Left lobe of liver (tissue), 2 donors: ENCODE data around the gene ARAP2. TPM values are rescaled to one million over a fixed set of nuclear protein-coding genes. Genes with fewer than 3 reads are reported as not detected.
A peak's percentile ranks its signal among the peaks of the same experiment; 100 is the strongest.
"Not testable (repeated sequence)": the region's sequence is repeated elsewhere in the genome, so short reads cannot be mapped to it uniquely, and the experiment has no call there.

ENCODE experiments used
- ATAC-seq: fragments of 200-7000 bp; cut with Tn5 transposase; one replicate; pipeline ENCODE4 v1.9.1; 2020; ENCODE audit warnings: mild to moderate bottlenecking, moderate library complexity
- DNase-seq: peaks from one replicate; pipeline ENCODE4 v3.0.0-alpha.2; 2020; ENCODE audit warnings: low spot score
- total RNA-seq: library from RNA; stranded (reverse); gene quantifications from one replicate; pipeline ENCODE4 v1.2.1, GENCODE V29; 2021
- donor health status: DM: no; HTN: no; CAD: no; lungs with moderate emphysema.
- donor health status: DM: no; HTN: yes; CAD: no.

Gene ARAP2
- total RNA-seq, 1 donor from 2014 or later = 7.4 TPM

DNA sequence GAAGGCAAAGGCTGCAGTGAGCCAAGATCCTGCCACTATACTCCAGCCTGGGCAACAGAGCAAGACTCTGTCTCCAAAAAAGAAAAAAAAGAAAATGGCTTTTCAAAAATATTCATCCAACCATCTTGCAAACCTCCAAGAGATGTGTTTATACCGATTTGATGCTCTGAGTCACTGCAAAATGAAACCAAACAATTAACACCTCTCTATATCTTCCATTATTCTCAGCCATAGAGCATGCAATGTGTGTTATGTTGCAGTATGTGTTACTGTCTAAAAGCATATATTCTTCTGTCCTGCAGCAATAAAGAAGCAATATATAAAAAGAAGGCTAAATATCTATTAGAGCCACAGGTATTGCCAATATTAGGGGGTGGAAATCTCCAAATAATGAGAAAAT, 51.4 kb downstream of the ARAP2 start:
- no peak for DNase-seq
- no peak for ATAC-seq

DNA sequence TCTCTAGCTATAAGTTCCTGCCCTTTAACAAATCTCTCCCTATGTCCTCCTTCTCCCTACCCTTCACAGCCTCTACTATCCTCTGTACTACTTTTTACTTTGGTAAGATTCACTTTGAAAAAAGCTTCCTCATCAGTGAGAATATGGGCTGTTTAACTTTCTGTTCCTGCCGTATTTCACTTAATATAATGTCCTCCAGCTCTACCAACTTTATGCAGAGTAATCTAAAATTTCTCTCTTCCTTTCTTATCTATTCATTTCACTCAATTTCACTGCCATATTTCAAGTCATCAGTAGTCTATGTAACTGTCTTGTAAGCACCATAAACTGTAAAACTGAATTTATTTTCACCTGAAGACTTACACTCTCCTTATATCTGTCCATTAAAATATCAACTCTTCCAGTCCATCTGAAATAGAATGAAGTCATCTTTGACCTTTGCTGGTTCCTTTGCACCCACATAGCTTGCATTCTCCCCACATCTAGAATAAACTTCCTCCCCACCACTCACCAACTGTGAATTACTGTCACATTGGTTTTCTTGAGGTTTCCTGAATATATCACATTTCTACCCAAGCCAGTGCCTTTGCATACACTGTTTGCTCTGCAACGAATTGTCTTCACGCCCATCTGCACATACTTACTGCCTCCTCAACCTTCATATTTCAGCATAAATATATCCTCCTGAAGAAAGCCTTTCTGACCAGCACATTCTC, 54.6 kb downstream of the ARAP2 start:
- no peak for DNase-seq
- ATAC-seq = no peak

DNA sequence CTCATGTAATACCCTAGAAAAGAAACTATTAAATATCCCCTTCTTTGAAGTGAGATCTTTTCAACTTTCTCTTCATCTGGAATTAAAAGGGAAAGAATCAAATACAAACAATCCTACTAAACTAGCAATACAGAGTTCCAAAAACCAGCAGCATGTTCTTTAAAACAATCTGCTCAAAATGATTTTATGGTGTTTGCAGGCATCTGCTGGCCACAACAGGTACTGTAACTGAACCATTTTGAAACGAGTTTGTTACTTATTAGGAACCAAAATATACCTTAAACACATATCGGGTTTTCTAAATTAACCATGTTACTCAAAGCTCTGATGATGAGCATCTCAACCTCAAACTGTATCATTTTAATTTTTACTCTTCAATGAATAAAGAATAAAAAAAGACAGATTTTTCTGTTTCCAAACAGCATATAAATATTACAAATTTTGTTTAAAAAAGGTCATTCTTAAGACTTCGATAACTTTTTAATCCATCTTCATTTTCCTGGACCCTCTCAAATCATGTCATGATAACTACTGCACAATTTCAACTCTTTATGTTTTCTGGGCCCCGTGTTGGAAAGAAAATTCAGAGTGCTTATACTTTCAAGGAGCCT, 56.5 kb downstream of the ARAP2 start:
- peak; percentile 63 for ATAC-seq
- DNase-seq = no peak

DNA sequence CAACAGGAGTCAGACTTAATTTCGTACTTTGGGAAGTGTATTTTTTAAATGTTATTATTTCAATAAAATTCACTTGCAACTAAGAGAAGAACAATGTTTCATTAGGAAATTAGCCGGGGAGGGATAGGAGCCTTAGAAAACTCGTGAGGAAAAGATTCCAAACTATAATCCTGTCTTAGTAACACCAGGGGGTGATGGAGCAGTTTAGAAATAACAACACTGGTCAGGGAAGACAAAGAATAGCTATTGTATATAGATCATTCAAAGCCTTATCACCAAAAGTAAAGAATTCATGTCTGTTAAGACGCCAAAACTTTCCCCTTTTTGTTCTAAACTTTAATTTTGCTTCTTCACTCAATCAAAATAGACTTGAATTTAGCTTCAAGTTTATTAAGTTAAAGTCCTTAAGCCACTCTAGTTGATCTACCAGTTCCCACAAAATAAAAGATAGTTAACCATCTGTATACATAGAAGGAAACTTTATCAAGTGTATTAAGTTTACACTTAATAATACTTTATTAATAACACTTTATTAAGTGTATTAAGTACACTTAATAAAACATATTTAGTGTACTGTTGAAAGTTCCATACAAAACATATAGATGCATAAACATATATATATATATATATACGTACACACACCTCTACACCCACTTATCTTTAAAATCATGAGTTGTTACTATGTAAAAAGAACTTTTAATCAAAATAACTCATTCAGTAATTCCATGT, 60.5 kb downstream of the ARAP2 start:
- DNase-seq (no peak), ATAC-seq (no peak)

DNA sequence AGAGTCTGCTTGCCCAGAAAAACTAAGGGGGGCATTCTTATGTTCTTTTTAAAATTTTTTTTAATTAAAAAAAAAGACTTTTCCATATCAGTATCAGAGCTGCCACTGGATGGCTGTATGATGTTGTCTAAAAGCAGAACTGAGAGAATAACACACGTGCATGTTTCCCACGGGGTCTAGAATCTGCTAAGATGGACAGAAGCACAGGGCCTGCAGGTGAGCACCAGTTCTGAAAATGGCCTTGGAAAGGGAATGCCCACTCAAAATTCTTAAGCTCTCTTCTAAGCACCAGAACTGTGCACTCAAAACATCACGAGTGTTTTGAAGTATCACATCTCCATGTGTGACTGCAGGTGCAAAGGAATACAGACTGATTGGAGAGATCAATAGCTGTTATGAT, 61.1 kb downstream of the ARAP2 start:
- ATAC-seq (no peak), DNase-seq (no peak)

DNA sequence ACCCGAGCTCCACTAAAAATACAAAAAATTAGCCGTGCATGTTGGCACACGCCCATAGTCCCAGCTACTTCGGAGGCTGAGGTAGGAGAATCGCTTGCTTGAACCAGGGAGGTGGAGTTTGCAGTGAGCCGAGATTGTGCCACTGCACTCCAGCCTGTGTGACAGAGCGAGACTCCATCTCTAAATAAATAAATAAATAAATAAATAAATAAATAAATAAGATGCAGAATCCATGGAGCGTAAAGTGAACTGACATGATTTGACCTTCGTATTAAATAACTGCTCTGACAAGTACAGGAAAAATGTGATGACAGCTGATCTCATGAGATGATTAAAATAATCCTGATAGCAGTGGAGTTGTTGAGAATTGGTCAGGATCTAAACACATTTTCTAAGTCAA, 62.0 kb downstream of the ARAP2 start:
- DNase-seq, ATAC-seq: not testable (repeated sequence)

DNA sequence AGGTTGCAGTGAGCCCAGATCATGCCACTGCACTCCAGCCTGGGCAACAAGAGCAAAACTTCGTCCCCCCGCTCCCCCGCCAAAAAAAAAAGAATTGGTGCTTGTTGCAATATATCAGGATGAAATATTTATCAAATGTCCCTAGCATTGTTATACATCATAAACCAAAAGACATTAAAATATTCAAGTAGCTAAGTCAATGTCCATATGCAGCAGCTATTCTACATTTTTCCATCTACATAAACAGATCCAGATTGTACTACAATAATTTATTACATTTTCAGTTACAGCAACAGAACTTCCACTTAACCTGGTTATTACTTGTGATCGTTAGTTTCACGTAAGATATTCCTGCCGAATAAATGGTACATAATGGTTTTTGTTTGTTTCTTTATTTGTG, 64.1 kb downstream of the ARAP2 start:
- DNase-seq (no peak), ATAC-seq (no peak)

DNA sequence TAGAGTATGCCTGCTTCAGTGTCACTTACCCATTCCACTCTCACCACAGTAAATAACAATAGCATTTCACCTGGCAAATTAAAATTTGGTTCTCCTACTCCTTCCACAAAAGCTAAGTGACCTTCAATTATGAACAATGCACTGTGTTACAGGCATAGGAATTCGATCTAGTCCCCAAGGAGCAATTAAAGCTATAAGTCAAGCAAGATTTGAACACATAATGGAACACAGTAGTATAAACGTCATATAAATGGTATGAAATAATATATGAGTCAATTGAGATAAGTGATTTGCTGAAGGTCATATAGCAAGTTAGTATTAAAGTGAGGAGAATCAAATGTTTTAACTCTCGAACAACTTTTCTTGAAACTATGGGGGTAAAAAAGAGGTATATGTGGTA, 65.8 kb downstream of the ARAP2 start:
- DNase-seq (no peak), ATAC-seq (no peak)

DNA sequence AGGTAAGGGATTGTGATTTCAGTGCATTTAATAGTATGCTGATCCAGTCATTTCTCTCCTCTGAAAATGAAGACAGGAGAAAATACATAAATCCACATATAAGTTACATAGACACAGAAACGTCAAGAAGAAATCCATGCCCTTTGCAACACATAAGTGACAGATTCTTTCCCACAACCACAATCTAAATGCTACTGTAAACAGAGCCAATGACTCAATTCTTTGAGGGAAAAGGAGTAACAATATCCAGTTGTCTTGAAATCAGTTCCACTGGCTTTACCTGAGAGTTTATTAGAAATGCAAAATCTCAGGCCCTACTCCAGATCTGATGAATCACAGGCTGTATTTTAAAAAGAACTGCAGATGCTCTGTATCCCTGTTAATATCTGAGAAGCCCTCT, 66.4 kb downstream of the ARAP2 start:
- no peak for ATAC-seq
- no peak for DNase-seq

DNA sequence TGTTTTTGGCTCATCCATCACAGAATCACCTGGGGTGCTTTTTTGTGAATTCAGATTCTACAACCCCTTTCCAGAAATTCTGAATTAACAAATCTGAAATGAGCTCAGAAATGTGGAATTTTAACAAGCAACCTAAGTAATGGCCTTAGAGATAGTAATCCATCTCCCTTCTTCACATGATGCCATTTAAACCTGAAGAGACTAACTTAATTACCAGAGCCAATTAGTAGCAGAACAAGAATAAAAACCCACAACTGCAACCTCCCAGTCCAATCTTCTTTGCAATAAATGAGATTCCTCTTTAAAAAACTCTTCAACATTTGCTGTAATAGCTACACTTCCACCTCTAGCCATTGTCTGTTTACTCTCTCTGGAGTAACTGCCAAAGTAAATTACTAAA, 69.7 kb downstream of the ARAP2 start:
- no peak for ATAC-seq
- no peak for DNase-seq

DNA sequence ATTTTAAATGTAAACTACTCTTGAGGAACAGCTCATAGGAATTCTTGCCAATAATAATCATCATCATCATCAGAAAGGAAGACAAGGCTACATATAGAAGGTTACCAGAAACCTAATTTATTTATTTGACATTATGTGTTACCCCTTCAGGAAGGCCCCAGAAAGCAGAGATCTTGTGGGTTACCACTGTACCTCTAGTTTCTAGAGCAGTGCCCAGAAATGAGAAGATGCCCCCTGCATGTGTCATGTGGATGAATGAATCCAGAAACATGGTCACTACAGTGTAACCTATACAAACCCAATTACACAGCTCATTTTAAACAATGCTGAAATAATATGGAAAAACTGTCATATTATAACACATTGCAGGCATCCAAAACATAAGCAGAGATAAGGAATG, 70.4 kb downstream of the ARAP2 start:
- ATAC-seq = no peak
- no peak for DNase-seq

DNA sequence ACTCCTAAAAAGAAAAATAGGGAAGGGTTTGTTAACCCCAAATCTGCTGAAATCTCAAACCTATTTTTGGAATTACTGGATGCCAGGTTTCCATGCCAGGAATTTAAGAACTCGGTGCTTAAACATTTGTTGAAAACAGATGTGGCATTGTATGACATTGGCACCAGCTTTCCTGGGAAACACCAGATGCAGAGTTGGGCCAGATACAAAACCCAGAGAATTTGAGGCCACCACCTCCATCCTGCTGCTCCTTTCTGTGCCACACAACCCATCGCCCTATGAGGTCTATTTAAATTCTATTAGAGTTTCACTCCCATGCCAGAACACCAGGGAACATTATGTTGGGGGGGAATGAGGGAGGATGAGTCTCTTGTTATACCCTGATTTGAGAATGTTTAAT, 71.7 kb downstream of the ARAP2 start:
- DNase-seq = no peak
- ATAC-seq = no peak

DNA sequence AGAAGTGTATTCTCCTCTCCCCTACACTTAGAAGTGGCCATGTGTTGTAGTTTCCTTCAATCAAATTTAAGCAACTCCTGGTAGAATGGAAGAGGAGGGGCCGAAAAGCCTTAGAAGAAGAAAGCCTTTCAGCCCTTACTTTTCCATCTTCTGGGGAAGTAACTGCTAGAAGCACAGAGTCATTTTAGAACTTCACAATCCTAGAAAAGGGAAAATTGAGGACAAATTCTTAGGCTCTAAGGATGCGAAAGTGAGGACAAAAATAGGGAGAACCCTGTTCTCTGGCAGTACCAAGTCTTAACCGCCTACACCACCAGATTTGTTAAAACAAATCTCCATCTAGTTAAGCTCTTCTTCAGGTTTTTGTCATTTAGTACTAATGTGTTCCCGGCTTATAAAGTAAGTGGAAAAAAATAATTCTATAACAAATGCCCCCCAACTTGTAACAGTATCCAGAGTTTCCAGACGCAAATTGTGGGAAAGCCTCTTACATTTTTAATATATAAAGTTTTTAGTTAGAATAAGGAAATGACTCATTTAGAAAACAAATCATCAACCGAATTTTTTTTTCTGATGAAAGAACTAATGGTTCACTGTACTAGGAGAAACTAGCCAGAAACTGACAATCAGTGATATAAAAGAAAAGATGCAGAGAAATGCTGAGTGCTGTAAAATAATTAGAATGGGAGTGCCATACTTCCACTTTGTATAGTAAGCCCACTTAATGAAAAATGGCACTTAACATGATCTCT, 76.0 kb downstream of the ARAP2 start:
- DNase-seq (no peak), ATAC-seq (no peak)

DNA sequence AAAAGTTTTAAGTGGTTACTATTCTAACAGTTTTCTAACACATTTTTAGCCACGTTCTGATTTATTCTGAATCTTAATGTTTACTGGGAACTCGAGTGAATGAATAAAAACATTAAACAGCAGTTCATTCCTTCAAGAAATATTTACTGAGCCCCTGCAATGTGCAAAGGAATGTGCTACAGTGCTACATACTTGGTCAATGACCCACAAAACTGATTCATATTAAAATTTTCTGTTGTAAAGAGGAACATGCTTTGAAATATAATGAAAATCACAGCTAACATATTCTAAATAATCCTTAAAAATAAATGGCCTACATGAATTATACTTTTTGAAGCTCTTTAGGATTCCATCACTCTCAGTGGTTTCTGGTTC, 78.7 kb downstream of the ARAP2 start:
- ATAC-seq = no peak
- no peak for DNase-seq

DNA sequence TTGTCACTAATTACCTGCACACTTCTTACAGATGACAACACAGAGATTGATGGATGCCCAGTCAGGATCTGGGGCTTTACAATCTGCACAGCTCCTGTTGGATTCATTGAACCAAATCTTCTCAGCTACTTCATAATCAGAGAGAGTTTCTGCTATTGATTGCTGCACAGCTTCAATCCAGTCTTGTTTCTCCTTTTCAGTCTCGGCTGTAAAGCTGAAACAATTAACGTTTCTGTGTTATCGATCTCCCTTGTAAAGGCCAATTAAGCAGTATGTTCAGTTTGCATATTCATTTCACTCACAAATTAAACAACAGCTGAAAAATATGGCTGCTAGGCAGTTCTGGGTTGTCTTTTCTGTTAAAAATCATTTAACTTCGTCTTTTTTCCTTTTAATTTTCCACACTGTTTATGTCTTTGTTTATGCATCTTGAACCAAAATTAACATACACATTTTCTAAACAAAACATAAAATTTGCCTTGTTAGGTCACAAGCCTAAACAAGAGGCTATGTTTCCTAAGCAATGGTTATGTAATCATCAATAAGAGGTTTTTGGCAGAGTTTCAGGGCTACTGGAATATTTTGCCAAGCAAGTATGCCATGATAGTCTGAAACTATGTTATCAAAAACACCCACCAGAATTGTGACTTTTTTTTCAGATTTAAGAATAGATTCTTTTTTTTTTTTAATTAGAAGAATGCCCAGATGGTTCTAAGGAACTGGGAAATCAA, 79.2 kb downstream of the ARAP2 start:
- ATAC-seq = peak; percentile 68

DNA sequence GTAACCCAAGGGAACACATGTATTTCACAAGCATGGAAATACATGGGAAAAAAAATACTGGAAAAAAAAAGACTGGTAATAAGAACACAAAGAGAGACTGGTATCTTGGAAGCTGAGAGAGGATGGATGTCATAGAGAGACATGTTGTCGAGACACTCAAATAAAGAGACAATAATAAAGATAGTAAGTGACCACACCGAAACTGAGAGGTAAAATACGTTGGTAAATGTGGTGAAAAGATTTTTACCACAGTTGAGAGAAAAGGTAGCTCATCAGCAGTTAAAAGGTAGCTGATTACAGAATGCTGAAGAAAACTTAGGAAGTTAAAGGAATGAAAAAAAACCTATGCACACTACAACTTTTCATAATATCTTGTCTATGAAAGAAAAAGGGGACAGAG, 81.1 kb downstream of the ARAP2 start:
- ATAC-seq = no peak

More for the DNA sequence above, 79.2 kb downstream of the ARAP2 start:
- DNase-seq = no peak

DNA sequence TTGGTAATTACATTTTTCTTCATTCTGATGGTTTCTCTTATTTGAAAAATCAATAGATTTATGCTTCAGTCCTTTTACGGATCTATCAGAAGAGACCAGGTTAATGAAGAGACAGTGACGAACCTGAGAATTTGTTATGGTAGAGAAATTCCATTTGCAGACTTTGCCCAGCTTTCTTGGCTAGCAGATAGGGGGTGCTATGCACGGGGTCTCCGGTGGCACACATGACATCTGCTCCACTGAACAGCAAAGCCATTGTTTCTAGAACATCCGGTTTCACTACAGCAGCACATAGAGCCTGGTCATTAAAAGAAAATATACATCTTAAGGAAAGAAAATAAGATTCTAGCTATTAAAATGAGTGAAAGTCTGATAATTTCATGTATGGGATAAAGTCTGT, 85.1 kb downstream of the ARAP2 start:
- DNase-seq (no peak), ATAC-seq (no peak)

More for the DNA sequence above, 81.1 kb downstream of the ARAP2 start:
- no peak for DNase-seq

DNA sequence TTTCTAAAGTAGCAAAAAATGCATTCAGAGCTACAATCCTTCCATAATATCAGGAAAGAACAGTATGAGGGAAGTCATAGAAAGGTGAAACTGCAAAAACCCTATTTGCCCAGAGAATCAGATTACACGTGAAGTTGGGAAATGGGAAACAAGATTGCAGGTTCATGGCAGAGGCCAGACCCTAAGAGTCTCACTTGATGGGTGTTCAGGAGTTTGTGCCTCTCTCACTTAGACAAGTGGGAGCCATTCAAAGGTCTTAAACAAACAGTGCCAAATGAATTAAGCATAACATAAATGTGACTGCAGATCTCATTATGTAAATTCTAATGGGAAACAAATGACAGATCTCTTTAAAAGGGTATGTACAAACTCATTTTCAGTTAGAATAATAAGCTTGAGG, 91.6 kb downstream of the ARAP2 start:
- ATAC-seq = no peak

DNA sequence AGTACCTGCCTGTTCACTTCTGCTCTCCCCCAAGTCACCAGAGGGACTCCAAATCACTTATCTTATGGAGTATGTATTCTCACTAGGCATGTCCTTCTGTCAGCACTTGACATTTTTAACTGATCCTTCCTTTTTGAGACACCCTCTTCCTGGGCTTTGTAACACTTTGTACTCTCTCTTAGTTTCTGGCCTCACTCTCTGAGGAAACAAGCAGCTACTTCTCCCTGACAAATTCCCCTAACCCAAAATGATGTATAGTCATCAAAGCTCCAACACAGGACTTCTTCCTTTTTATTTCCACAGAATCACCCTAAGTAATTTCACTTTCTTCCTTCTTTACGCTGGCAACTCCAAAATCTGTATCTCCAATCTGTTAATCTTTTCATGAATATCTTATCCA, 101.8 kb downstream of the ARAP2 start:
- DNase-seq = no peak
- no peak for ATAC-seq

More for the DNA sequence above, 91.6 kb downstream of the ARAP2 start:
- DNase-seq = no peak

DNA sequence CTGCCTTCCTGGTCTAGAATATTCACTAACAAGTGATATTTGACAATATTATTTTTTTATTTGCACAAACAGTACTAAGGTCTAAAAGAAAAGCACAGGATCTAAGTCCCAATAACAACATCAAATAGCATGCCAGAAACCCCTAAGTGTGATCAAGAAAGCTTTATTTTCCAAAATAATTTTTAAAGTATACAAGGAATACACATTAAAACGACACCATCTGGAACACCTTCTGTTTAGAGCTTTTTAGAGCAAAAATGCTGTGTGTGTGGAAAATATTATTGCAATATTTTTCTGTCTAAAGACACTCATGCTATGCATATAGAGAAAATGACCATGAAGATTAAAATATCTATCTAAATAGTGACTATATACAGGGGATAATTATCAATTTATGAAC, 103.1 kb downstream of the ARAP2 start:
- ATAC-seq = no peak
- no peak for DNase-seq

DNA sequence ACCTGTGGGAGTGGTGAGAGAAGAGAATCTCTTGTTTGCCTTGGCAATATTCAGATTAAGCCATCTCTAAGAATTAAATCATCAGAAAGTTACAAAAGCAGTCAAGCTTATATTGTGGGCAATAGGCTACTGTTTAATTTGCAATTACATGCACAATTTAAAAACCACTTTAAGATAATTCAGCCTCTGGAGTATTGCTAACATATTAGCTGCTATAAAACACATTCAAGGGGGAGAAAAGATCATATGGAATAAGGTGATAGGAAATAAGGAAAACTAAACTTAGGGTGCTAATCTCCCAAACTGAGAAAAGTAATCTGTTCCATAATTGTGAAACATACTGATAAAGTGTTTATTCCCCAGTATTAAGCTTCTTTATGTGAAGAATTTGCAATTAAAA, 103.9 kb downstream of the ARAP2 start:
- DNase-seq = no peak
- ATAC-seq = no peak
